Stimulated activated CD4-positive, alpha-beta T cell treated with anti-CD3 and anti-CD28 coated beads, Interleukin-1b, Interleukin-23, amount 100 ng/mL, for 48 hours (primary cell): Measurements from ENCODE around the gene ZFAND2A.
A peak's percentile ranks its signal among the peaks of the same experiment; 100 is the strongest.
"Not testable (repeated sequence)": the region's sequence is repeated elsewhere in the genome, so short reads cannot be mapped to it uniquely, and the experiment has no call there.

Source experiments
- DNase-seq: peaks from one replicate; pipeline ENCODE4 v3.0.0-alpha.2; 2020

Gene ZFAND2A

DNA sequence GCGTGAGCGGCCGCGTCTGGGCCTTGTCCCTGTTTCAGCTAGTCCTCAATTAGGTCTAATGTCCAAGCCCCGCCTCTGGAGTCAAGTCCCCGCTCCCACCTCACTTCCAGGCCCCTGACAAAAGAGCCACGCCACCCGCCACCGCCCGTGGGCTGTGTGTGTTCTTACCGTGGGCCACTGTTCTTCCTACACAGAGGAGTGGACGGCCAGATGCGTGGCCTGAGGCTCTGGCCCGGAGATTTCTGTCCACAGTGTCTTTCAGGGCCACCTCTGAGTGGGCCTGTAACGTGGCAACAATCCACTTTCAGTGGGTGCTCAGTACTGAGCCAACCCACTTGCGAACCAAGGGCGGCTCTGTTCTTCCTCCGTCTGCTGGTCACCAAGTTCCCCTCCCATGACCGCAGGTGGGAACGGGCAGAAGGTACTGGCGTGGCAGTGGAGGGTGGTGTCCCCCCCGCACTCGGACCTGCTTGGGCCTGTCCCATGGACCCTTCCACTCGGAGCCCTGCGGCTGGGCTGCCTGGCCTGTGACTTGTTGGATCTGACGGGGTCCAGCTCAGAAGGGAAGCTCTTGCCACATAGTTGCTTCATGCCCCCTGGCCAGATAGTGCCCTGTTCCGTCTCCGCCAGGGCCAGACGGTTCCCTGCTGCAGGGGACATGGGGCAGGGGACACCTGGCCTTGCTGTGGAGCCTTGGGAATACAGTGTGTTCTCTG lies 15.0 kb upstream of the ZFAND2A start:
- DNase-seq, result no peak

DNA sequence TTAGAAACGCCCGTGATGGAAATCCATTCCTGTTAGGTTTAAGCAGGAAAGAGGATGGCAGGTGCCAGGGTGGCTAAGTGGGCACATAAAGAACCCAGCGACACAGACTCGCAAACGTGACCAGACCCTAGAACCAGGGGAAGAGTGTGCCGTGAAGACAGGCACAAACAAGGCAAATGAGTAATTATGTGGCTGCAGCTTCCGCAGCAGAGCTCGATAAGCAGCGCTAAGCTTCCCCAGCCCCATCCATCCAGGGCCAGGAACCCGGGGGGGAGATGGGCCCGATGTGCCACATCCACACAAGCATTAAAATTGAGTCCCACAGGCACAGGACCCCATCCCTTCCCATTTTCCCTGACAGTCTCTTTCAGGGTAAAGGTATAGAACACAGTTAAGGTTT lies 14.0 kb upstream of the ZFAND2A start:
- DNase-seq, result no peak

DNA sequence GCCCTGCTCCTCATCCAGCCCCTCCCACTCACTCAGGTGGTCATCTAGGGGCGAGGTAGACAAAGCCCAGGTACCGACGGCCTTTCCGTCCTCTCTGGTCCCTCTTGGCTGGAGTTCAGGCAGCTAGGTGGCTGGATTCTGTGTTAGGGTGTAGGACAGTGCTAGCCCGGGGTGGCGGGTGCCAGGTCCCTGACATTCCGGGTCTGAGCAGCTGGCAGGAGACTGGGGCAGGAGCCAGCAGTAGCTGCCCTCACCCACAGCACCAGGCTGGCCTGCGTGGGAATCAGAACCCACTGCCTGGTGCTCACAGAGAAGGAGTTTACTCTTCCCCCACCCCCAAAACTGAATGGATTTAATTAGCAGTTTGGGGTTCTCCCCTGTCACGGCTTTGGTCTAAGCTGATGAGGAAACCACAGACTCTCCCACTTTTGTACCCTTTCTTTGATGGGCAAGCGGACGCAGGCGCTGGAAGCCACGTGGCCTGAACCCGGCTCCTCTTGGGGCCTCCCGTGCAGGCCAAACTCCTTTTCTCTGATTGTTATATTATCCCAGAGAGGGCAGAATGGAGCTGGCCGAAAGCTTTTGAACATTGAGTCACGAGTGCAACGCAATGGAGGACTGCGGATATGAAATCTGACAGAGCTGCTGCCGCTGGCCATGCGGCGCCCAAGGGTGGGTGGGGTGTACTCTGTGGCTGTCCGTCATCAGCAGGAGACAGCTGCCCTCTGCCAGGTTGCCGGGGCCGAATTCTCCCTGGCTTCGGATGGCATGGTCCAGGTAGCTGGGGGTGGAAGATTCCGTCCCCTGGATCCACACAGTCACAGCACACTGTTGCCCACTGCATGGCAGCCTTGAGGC lies 12.9 kb upstream of the ZFAND2A start:
- no peak for DNase-seq

DNA sequence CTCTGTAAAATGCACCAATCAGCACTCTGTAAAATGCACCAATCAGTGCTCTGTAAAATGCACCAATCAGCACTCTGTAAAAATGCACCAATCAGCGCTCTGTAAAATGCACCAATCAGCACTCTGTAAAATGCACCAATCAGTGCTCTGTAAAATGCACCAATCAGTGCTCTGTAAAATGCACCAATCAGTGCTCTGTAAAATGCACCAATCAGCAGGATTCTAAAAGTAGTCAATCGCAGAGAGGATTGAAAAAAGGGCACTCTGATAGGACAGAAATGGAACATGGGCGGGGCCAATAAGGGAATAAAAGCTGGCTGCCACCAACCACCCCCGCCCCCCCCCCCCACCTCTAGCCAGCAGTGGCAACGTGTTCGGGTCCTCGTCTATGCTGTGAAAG lies 11.5 kb upstream of the ZFAND2A start:
- not testable (repeated sequence) for DNase-seq

DNA sequence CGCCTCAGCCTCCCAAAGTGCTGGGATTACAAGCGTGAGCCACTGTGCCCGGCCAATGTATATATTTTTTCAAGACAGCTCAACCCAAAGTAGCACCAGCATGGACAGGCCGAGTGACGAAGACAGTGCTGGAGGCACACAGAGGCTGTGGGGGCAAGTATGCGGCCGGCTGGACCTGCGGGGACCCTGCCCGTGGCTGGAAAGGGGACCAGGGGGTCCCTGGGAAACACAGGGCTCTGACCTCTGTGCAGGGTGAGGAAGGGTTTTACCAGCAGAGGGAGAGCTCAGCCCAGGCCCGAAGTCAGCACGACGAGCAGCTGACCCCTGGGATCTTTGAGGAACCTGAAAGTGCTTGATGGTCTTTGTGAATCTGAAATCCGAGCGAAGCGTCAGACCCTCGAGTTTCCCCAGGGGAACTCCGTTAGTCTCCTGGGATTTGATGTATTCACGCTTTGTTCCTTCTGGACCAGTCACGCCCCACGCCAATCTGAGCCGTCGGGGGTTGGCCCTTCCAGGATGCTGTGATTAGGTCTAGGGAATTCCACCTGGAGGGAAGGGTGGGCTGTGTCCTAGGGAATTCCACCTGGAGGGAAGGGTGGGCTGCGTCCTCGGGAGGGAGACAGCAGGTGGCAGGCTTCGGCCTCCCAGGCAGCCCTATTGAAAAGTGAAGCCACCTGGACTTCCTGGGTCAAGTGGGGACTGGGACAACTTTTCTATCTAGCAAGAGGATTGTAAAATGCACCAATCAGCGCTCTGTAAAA lies 10.9 kb upstream of the ZFAND2A start:
- DNase-seq, result no peak

DNA sequence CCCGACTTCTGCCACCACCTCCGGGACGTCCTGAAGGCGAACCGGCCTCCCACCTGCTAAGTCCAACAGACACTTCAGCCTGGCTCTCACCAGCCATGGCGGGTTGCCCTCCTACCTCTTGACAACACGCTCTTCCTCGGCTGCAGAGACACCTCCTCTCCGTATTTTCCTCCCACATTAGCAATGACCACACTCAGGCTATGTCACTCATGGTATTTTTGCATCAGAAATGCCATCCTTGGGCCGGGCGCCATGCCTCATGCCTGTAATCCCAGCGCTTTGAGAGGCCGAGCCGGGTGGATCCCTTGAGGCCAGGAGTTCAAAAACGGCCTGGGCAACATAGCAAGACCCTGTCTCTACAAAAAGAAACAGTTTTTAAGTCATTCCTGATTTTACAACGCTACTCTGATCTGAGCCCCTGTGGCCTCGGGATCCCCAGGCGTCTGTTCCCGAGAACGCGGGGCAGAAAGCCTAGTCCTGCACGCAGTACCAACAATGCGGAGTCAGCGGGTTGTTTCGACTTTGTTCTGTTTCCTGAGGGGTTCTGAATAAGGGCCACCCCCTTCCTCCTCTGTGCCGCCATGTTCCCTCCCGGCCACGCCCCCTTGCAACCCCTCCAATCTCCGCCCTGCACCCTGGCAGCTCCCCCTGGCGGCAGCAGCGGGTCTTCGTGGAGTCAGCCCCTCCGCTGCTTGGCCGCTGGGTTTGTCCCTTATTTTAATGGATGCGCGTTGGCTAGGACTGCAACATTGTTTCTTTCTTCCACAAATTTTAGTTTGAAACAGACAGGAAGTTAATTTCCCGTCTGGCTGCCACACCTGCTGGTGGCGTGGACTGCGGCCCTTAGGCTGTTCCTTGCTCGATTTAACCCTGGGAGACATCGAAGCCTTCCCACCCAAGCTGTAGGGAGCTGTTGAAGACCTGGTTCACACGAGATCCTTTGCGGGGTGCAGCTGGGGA lies 9.7 kb upstream of the ZFAND2A start:
- peak; percentile 94 for DNase-seq

DNA sequence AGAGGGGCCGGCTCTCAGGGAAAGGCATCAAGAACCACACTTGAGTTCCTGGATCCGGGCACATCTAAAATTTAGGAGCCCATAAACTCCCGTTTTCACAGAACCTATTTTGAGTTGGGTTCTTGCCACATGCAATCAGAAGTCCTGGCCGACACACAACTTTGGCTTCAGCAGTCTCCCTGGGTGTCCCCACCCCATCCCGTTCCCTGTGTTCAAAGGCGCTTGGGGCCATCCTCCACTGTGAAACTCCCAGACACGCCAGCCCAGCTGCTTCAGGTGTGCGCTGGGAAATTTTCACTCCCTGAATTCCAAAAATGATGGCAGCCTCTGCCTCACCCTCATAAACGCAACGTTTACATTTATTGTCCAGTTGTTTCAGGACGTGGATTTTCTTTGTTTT lies 8.4 kb upstream of the ZFAND2A start:
- no peak for DNase-seq

DNA sequence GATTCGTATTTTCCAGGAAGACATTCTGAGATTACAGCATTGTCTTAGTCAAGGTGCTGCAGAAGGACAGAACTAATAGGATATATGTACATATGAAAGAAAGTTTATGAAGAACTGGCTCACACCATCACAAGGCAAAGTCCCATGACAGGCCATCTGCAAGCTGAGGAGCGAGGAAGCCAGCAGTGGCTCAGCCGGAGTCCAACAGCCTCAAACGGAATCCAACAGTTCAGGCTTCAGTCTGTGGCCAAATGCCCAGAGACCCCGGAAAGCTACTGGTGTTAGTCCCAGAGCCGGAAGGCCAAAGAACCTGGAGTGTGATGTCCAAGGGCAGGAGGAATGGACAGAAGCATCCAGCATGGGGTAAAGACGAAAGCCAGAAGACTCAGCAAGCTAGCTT lies 4.4 kb upstream of the ZFAND2A start:
- DNase-seq, result no peak

DNA sequence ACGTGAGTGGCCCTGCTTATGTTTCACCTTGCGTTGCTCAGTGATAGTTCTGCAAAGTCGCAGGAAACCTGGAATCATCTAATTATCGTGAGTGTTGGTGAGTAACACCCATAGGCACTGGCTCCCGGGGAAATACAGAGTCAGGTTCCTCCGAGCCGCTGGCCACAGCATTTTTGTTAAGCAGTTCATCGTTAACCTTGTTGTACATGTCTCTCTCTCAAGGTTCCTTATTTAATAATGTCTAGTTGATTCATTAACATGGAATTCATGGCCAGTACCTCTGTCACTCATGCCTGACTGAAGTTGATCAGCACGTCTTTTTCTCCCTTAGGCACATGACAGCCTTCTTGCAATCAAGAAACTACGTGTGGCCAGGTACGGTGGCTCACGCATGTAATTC lies 3.1 kb upstream of the ZFAND2A start:
- DNase-seq, result no peak

DNA sequence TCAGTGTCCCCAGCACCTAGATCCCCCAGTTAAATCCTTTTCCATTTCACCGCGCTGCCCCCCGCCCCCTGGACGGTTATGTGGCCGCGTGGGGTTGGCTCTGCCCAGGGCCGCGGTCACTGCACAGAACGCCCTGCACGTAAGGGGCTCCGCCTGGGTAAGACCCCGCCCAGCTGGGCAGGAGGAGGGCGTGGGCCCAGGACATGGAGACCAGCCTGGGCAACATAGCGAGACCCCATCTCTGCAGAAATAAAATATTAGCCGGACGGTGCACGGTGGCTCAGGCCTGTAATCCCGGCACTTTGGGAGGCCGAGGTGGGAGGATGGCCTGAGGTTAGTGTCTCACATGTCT lies 650 bp upstream of the ZFAND2A start:
- no peak for DNase-seq

DNA sequence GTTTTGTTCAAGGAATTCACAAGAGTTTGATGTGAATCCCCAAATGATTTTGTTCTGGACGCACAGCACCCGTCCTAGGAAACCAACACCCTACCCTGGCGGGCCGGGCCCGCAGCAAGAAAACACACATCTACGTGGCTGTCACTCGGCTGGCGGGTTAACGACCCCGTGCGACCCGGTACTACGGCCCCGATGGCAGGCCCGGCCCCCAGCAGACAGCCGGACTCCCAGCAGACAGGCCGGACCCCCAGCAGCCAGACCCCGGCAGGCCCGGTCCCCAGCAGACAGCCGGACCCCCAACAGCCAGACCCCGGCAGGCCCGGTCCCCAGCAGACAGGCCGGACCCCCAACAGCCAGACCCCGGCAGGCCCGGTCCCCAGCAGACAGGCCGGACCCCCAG lies 765 bp downstream of the ZFAND2A start:
- not testable (repeated sequence) for DNase-seq

DNA sequence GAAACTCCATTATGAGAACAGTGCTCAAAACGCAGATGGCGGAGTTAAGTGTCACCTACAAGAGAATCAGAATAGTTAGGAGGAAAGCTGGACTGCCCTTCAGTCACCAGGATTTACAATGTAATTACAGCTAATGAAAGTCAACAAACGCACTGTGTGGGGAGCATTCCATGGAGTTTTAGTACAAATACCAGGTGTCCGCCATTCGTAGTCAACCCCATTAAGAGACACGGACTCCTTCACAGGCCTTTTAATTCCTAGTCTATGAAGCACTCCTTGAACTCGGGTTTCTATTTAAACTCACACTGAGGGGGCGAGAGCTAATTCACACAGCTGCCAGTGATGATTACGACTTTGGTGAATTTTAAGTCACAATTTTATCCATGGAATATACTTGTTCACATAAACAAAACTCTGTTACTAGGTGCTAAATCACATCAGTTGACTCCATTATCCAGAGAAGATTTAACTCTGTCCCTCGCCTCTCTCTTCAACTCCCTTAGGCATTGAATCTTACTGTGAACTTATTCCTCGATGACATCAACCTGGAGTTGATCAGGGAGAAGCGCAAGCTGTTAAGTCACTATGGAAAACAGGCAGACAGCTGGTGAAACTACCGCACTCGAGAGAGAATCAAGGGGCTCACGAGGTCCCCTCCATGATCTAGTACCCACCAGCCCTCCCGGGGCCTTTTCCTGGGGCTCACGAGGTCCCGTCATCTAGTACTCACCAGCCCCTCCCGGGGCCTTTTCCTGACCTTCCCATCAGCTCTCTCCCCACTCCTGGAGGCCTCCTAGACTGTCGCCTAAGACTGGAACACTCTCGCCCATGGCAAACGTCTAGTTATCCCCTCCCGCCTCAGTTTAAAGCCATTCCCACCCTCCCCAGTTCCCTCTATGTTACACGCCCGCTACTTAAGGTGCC lies 1.5 kb downstream of the ZFAND2A start:
- DNase-seq, result no peak

DNA sequence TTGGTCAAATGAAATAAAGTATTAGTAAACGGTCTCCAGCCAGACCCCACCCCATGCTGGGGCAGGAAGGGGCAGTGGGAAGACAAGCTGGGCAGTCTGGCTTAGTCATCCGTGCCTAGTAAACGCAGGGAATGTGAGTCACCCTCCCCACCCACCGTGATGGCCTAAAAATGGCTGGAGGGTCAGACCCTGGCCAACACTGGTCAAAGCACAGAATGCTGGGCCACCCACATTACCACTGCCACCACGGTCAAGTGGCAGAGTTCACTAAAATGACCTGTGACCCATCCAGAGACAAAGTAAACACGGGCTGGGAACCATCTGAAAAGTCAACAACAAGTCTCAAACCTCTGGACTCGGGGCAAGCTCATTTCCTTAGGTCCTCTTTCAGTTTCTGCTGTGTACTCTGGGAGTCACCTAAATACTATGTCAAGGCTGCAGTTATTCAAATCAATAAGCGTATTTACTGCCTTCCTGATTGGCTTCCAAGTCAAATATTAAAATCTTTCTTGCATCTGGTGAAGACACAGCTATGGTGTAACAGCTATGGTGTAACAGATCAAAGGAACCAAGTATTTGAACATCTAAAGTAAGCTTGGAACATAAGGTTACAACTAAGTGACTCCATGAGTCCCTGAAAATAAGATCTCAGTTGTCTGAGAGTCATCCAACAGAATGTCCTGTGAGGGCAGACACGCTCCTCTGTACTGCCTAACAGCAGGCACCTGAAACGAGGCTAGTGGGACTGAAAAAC lies 3.0 kb downstream of the ZFAND2A start:
- no peak for DNase-seq

DNA sequence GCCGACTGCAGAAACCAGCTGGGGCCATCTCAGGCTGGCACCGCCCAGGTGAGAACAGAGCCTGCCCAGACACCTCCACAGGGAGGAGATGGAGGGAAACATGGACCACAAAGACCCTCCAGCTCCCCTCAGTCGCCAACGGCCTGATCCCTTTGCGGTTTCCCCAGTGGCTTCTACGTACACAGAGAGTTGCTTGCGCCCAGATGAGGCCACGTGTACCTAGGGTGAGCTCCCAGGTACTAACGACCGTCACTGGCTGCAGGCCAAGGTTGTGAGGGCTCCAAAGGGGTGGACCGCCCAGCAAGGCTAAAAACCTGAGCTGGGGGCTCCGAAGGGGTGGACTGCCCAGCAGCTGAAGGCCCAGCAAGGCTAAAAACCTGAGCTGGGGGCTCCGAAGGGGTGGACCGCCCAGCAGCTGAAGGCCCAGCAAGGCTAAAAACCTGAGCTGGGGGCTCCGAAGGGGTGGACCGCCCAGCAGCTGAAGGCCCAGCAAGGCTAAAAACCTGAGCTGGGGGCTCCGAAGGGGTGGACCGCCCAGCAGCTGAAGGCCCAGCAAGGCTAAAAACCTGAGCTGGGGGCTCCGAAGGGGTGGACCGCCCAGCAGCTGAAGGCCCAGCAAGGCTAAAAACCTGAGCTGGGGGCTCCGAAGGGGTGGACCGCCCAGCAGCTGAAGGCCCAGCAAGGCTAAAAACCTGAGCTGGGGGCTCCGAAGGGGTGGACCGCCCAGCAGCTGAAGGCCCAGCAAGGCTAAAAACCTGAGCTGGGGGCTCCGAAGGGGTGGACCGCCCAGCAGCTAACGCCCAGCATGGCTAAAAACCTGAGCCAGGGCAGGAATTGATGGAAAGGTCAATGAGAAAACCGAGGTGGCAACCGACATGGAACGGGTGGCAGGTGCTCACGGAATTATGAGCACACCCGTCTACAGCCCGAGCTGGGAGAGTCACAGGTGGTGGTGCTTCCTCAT lies 3.9 kb downstream of the ZFAND2A start:
- DNase-seq, result not testable (repeated sequence)

DNA sequence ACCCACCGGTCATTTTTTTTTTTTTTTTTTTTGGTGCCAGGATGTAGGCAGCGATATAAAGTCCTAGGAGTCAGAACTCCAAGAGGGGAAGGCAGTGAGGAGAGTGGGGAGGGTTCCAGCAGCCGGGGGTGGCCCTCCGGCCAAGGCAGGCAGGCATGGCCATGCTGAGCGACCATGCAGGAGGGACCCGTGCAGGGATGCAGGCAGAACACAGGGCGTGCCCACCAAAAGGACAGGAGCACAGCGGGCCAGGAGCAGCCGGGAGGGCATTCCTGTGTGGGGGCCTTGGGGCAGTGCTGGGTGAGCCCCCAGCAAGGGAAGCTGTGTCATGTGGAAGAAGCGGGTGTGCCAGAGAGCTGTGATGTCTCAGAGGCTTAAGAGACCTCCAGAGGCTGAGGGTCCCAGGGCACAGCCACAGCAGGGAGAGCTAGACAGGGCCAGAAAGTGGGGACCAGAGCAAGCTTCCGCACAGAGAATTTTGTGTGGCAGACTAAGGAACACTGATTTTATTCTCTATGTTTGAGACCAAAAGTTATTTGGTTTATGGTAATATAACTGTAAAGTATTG lies 5.7 kb downstream of the ZFAND2A start:
- no peak for DNase-seq

DNA sequence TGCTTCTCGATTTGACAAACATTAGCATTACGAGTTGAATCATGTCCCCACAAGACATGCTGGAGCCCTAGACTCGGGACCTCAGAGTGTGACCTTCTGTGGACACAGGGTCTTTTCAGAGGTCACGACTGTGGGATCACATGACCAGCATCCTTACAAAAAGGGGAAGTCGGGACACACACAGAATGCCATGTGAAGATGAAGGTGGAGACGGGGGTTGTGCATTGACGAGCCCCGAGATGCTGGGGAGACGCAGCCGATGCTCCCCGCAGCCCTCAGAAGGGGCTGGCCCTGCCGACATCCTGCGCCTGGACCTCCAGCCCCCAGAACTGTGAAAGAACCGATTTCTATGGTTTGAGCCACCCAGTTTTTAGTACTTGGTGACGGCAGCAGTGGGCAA lies 7.5 kb downstream of the ZFAND2A start:
- DNase-seq, result no peak

DNA sequence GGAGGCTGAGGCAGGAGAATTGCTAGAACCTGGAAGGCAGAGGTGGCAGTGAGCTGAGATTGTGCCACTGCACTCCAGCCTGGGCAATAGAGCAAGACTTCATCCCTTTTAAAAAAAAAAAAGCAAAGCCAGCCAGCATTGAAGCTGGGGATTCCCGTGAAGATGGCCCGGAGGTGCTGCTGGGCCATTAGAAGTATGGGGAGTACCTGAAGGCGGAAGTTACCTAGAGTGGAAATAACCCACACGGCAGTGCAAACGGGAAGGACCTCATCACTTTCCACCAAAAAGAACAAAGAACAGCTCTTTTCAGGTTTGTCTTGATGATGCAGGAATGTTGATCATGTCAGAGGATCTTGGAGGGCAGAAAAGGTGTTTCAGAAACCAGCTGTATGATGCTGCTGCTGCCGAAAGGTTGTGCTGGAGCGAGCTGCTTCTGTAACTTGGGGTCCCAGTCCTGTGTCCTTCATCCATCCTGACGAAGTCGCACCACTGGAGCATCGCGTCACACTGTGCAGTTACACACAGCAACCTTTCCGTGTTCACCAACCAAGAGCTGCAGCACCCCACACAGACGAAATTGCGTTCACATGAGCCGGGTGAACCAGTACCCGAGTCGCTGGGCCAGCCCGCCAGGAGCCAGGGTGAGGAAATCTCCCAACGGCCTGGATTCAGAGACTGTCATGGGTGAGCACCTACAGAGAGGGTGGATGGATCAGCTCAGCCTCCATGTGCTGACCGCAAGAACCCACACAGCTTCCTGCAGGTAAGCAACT lies 8.2 kb downstream of the ZFAND2A start:
- no peak for DNase-seq

DNA sequence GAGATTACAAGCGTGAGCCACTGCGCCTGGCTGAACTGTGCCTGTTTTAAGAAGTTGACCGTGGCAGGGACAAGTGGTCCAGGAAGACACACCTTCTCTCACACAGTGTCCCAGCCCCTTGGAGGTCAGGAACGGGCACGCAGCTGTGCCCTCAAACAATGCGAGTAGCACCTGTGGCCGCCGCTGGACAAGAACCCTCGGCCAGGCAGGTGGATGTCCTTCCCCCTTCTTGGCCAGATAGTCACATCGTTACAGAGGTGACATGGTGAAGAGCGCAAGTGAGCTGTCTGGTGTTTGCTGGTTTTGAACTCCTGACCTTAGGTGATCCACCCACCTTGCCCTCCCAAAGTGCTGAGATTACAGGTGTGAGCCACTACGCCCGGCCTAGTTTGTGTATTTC lies 8.8 kb downstream of the ZFAND2A start:
- DNase-seq, result no peak
